Ascending aorta (tissue), 2 donors: ENCODE data around the gene HRG. TPM values are rescaled to one million over a fixed set of nuclear protein-coding genes. Genes with fewer than 3 reads are reported as not detected.

ENCODE experiments used
- DNase-seq, 2 donors: peaks; one replicate each; pipeline ENCODE4 v3.0.0-alpha.2; 2019; ENCODE audit warnings: low spot score in 2 of 2
- H3K27ac ChIP-seq, 2 donors: fragments of 200-600 bp; sonication (generic); one replicate each; pipeline ENCODE4 v1.5.1; 2016 to 2017; ENCODE audit warnings: mild to moderate bottlenecking in 1 of 2
- H3K27me3 ChIP-seq: fragments of 200-600 bp; sonication (generic); one replicate; pipeline ENCODE4 v1.5.1; 2017
- H3K36me3 ChIP-seq, 2 donors: fragments of 200-600 bp; sonication (generic); one replicate each; pipeline ENCODE4 v1.5.1; 2016
- H3K4me1 ChIP-seq, 2 donors: fragments of 200-600 bp; sonication (generic); one replicate each; pipeline ENCODE4 v1.5.1; 2016 to 2017; ENCODE audit warnings: mild to moderate bottlenecking in 1 of 2
- H3K4me3 ChIP-seq, 2 donors: fragments of 200-600 bp; sonication (generic); one replicate each; pipeline ENCODE4 v1.5.1; 2016 to 2017; ENCODE audit warnings: mild to moderate bottlenecking in 1 of 2
- H3K9me3 ChIP-seq, 2 donors: fragments of 200-600 bp; sonication (generic); one replicate each; pipeline ENCODE4 v1.5.1; 2016
- intact Hi-C: fragments of 100-400 bp; cut with DNase I; formaldehyde crosslinking; loops from one replicate; pipeline ENCODE4 v1.15.1; 2023
- total RNA-seq: library from RNA; depleted of rRNA; stranded (reverse); fragments of >200 nt; gene quantifications from one replicate; pipeline ENCODE4 v1.1.0, GENCODE V29; 2016
- TF ChIP-seq, protein P1 (sequence below), 3 experiments: fragments of 200-600 bp in 2 of 3; fragments of 450-650 bp in 1 of 3; sonication (generic) in 2 of 3; IDR thresholded peaks; one replicate each; pipeline ENCODE4 v1.5.1; 2016 to 2019; ENCODE audit warnings: antibody characterized with exemption in 3 of 3, mild to moderate bottlenecking in 1 of 3, moderate library complexity in 1 of 3

Gene HRG
- total RNA-seq, 1 donor from 2014 or later: 6.9 TPM

DNA sequence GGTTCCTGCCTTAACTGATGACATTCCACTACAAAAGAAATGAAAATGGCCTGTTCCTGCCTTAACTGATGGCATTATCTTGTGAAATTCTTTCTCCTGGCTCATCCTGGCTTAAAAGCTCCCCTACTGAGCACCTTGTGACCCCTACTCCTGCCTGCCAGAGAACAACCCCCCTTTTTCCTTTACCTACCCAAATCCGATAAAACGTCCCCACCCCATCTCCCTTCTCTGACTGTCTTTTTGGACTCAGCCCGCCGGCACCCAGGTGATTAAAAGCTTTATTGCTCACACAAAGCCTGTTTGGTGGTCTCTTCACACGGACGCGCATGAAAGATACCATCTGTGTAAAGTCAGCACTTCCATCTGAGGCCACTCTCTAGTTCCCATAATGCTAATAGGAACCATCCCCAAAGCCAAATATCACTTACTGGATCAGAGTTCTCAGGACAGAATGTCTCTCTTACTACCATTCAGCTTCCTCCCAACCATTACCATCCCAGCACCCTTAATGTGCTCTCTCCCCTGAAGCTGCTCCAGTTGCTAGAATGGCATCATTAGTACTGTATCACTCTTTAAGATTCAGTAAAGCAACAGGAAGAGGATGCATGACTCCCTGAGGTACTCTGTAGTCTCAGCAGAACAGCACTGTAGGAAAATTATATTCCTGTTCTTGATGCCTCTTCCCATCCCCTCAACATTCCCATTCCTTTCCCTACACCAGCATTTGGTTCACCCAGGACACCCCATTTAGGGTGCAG lies 2.3 kb upstream of the HRG start:
- TF ChIP-seq, protein P1, sequence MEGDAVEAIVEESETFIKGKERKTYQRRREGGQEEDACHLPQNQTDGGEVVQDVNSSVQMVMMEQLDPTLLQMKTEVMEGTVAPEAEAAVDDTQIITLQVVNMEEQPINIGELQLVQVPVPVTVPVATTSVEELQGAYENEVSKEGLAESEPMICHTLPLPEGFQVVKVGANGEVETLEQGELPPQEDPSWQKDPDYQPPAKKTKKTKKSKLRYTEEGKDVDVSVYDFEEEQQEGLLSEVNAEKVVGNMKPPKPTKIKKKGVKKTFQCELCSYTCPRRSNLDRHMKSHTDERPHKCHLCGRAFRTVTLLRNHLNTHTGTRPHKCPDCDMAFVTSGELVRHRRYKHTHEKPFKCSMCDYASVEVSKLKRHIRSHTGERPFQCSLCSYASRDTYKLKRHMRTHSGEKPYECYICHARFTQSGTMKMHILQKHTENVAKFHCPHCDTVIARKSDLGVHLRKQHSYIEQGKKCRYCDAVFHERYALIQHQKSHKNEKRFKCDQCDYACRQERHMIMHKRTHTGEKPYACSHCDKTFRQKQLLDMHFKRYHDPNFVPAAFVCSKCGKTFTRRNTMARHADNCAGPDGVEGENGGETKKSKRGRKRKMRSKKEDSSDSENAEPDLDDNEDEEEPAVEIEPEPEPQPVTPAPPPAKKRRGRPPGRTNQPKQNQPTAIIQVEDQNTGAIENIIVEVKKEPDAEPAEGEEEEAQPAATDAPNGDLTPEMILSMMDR (IDR thresholded peaks at IDR 0.05): no peak

DNA sequence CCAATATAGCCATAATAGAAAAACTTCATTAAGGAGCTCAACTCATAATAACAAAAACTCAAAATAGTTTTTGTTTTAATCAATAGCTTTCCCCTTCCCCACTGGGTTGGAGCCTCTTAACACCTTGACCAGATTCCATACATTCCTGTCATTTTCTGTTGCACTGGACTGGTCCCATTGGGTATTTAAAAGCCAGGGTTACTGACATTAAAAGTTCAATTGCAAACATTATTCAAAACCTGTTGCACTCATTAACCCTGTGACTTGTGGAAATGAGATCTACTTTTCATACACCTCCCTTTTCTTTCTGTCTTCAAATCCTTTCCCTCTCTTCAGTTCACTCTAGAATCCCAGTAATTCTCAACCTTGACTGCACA lies 1.7 kb upstream of the HRG start:
- Histone ChIP-seq H3K27ac (no peak overlapping the region), H3K9me3 (no peaks in the 10 kb centered on the region), H3K36me3 (no peaks in the 10 kb centered on the region), H3K4me1 (no peaks in the 10 kb centered on the region), H3K27me3 (no peaks in the 10 kb centered on the region), H3K4me3 (no peak overlapping the region)
- TF ChIP-seq, protein P1 (IDR thresholded peaks at IDR 0.05): no peak
- no peak for DNase-seq
- intact Hi-C loops: no loop called here

More for the DNA sequence above, 2.3 kb upstream of the HRG start:
- Histone ChIP-seq H3K27me3 (no peaks in the 10 kb centered on the region), H3K4me3 (no peak overlapping the region), H3K9me3 (no peaks in the 10 kb centered on the region), H3K27ac (no peak overlapping the region), H3K36me3 (no peaks in the 10 kb centered on the region), H3K4me1 (no peaks in the 10 kb centered on the region)
- no peak for DNase-seq
- intact Hi-C loops: no loop called here

DNA sequence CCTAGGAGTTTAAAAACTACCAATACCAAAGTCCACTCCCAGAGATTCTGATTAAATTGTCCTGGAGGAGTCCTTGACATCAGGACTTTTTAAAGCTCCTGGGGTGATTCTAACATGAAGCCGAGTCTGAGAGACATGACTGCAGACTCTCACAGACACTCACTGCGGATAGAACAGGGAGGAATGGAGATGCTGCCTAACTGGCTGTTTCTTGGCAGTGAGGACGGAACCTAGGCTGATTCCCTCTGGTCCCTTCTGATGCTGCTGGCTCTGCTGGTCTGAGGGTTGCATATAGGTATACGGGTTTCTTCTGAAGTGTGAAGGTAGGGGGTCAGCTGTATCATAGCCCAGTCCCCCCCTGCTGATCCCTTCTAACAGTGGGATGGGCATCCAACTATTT lies 1.3 kb upstream of the HRG start:
- H3K4me3 ChIP-seq: no peak overlapping the region
- no peaks in the 10 kb centered on the region for H3K9me3 ChIP-seq
- H3K27ac ChIP-seq: no peak overlapping the region
- no peaks in the 10 kb centered on the region for H3K4me1 ChIP-seq
- no peaks in the 10 kb centered on the region for H3K27me3 ChIP-seq
- TF ChIP-seq, protein P1 (IDR thresholded peaks at IDR 0.05): no peak
- DNase-seq: no peak
- no peaks in the 10 kb centered on the region for H3K36me3 ChIP-seq
- intact Hi-C loops: no loop called here

DNA sequence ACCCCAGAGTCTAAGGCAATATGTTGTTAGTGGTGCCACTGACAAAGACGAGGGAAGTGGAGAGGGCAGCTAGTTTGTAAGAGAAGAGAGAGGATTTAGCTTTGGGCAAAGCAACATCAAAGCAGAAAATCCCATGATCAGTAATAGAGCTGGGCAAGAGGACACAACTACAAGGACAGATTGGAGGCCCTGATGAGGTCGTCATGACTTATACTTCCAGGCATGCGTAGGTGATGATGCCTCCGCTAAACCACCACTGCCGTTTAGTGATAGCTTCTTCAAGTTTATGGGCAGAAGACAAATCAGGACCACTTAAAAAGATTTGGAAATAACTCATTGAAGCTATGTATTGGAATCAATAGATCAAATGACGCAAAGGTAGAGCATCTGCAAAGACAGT lies 2.6 kb downstream of the HRG start:
- H3K27me3 ChIP-seq: no peaks in the 10 kb centered on the region
- TF ChIP-seq, protein P1 (IDR thresholded peaks at IDR 0.05): no peak
- H3K4me1 ChIP-seq: no peaks in the 10 kb centered on the region
- H3K4me3 ChIP-seq: no peak overlapping the region
- H3K9me3 ChIP-seq: no peaks in the 10 kb centered on the region
- H3K27ac ChIP-seq: no peak overlapping the region
- H3K36me3 ChIP-seq: no peaks in the 10 kb centered on the region
- DNase-seq: no peak
- intact Hi-C loops: no loop called here

DNA sequence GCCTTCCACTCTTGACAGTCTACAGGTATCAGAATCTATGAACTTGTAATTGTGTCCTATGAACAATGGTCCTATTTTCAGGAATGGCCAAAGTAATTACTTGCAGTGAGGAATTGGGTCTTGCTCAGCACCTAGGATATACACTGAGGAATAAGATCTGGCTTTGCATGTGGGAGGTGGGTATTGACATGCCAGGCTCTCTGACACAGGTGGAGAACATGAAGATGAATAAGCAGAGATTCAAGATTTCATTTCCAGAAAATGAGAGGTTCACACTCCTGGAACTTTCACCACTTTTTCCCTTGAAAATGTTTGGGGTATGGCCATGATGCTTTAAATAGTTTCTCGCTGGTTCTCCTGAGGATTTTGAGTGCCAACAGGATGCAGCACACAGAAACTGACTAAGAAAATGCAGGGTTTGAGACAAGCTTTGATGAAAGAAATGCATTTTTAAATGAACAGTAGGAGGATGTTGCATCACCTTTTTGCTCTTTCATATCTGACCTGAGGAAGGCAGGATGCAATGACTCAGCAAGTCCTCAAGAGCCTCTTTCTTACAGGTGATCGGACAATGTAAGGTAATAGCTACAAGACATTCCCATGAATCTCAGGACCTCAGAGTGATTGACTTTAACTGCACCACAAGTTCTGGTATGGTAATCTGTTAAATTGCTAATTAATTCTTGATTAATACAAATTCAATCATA lies 3.7 kb downstream of the HRG start:
- intact Hi-C loops: no loop called here
- no peaks in the 10 kb centered on the region for H3K4me1 ChIP-seq
- TF ChIP-seq, protein P1 (IDR thresholded peaks at IDR 0.05): no peak
- H3K27me3 ChIP-seq: no peaks in the 10 kb centered on the region
- no peaks in the 10 kb centered on the region for H3K36me3 ChIP-seq
- DNase-seq: no peak
- no peak overlapping the region for H3K27ac ChIP-seq
- no peaks in the 10 kb centered on the region for H3K9me3 ChIP-seq
- H3K4me3 ChIP-seq: no peak overlapping the region
